ENCODE results near the gene LCN6.
A peak's percentile ranks its signal among the peaks of the same experiment; 100 is the strongest.
"Not testable (repeated sequence)": the region's sequence is repeated elsewhere in the genome, so short reads cannot be mapped to it uniquely, and the experiment has no call there.

Gene LCN6

DNA sequence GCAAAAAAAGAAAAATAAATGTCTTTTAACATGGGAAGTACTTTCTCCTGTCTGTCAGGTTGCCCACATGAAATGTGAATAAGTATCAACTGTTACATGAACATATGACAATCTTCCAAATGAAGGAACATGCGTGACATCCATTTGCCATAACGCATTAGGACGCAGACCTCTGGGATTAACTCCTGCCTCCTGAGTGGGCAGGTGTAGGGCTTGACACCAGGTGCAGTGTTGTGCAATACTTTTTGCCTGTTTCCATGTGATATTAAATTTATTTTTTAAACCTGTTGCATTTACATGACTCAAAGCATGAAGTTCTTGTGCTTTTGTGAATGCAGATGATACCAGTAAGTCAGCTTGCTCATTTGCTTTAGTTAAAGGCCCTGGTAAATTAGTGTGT is 34.1 kb upstream of the LCN6 start:
- DNase-seq (ENCODE audit: low spot score) = no peak

DNA sequence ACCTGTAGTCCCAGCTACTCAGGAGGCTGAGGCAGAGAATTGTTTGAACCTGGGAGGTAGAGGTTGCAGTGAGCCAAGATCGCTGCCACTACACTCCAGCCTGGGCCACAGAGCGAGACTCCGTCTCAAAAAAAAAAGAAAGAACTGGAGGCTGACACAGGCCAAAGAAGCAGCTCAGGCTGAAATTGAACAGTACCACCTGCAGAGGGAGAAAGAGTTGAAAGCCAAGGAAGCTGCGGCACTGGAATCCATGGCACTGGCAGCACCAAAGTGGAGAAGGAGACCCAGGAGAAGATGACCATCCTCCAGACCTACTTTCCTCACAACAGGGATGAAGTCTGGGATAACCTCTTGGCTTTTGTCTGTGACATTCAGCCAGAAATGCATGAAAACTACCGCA is 31.5 kb upstream of the LCN6 start:
- no peak for DNase-seq (ENCODE audit: low spot score)

- DNase-seq (ENCODE audit: low spot score) = no peak
Measured at GRCh38 chr9:136777359-136777758, 29.0 kb upstream of the LCN6 start.

GRCh38 chr9:136776947-136777346 is 28.6 kb upstream of the LCN6 start:
- DNase-seq (ENCODE audit: low spot score) = no peak

- no peak for DNase-seq (ENCODE audit: low spot score)
Measured at GRCh38 chr9:136775191-136775590, 26.9 kb upstream of the LCN6 start.

GRCh38 chr9:136774416-136775045 is 26.2 kb upstream of the LCN6 start:
- DNase-seq (ENCODE audit: low spot score) = no peak

GRCh38 chr9:136773386-136774044 is 25.2 kb upstream of the LCN6 start:
- DNase-seq (ENCODE audit: low spot score) = no peak

DNA sequence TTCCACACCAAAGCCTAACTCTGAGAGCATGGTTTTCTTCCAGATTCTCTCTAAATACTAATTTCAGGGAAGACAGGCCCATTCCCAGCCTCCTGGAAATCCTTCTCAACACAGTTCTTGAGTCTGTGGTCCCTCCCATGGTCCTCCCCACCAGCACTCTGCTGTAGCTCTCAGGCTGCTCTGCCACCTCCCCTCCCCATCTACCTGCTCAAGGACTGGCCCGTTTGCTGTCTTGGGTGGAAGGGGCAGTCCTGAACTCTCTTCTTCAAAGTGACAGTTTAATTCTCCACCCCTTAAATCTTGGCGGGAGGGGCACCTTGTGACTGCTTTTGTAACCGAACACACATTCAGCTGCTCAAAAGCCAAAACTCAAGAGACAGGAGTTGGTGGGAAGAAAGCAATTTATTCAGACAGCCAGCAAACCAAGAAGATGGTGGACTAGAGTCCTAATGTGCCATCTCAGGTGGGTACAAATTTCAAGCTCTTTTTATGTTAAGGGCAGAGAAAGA is 23.6 kb upstream of the LCN6 start:
- DNase-seq (ENCODE audit: low spot score) = no peak

GRCh38 chr9:136769710-136770191 is 21.4 kb upstream of the LCN6 start:
- peak; percentile 87 for DNase-seq (ENCODE audit: low spot score)

- DNase-seq (ENCODE audit: low spot score) = not testable (repeated sequence)
Measured at GRCh38 chr9:136766410-136767120, 18.2 kb upstream of the LCN6 start.

- DNase-seq (ENCODE audit: low spot score) = not testable (repeated sequence)
Measured at GRCh38 chr9:136765745-136766409, 17.6 kb upstream of the LCN6 start.

DNA sequence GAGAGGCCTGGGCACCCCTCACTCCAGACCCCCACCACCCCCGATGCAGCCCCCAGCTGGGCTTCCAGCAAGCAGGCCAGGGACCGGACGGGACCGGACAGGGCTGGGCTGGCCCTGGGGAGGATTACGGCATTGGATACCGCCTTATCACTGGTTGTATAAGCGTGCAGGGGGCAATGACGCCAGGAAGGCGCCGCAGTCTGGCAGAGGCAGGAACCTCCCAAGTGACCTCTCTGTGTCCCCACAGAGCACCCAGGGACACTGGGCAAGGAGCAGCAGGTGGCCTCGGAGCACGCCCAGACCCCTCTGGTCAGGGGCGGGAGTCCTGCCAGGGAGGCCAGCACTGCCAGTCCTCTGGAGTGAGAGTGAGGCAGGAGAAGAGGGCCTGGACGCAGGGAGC is 16.7 kb upstream of the LCN6 start:
- DNase-seq (ENCODE audit: low spot score) = no peak

DNA sequence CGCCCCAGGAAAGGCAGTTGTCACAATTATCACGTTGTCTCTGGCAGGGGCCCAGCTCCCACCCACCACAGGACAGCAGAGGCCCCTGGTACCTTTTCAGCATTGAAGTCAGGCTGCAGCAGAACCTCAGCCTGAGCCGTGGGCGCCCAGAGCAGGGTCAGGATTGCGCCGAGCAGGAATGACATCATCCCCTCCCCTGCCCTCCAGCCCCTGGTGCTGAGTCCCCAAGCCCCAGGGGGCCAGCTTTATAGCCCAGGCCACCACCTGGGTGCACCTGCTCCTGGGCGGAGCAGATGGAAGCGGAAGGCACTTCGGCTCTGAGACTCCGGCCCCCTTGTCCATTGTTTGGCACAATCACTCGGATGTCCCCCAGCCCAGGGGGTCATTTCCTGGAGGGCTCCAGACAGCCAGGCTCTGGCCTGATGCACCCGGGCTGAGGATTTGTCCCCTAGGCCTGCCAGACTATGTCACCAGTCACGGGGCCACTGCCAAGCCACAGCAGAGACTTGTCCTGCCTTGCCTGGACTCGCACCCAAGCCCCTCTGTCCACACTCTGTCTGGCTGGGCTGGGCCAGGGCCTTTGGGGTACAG is 16.1 kb upstream of the LCN6 start, which contains the start of gene LCN15:
Gene LCN15, minus strand, starts transcription at position 218 of the 591 bp plus-strand sequence. Its CDS starts 30 bp downstream, at position 188.
- no peak for DNase-seq (ENCODE audit: low spot score)

DNA sequence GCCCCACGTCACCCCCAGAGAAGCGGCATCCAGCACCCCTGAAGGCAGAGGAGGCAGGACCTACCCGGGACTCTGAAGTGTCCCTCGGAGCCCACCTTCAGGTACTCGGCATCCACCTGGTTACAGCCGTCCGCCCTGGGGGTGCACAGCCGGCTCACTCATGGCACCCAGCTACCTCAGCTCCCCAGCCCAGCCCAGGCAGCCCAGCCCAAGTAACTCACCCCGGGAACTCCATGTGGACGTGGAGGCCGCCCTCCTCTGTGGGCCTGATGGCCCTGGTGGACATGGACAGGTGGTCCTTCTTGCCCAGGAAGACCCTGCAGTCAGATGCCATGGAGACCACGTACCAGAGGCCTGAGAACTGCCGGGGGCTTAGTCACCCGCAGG is 15.3 kb upstream of the LCN6 start:
- no peak for DNase-seq (ENCODE audit: low spot score)

DNA sequence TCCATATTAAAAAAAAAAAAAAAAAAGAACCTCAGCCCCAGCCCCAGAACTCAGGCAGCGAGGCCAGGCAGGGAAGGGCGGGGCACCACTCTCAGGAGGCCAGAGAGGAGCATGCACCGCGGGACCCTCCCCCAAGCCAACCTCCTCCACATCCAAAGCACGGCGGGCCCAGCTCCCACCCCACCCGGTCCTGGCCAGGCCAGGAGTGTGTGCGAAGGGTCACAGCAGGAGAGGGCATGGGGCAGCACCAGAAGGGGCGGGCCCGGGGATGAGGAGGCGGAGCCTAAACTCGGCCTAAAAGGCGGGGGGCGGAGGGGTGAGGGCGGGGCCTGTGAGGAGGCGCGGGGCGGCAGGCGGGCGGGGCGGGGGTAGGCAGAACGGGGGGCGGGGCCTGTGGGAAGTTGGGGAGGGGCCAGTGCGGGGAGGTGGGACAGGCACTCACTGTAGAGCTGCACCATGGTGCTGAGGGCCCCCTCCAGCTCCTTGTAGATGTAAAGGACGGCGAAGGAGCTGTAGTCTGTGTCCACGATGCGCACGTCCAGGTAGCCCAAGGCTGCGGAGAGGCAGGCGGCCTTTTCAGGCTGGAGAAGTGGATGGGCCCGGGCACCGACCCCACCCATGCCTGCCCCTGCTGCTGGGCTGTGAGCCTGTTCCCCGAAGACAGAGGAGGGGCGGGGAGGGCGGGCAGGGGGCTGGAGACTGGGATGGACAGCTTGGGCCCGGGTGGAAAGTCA is 14.8 kb upstream of the LCN6 start:
- DNase-seq (ENCODE audit: low spot score) = peak; percentile 93

GRCh38 chr9:136762221-136762691 is 13.9 kb upstream of the LCN6 start:
- DNase-seq (ENCODE audit: low spot score) = no peak

DNA sequence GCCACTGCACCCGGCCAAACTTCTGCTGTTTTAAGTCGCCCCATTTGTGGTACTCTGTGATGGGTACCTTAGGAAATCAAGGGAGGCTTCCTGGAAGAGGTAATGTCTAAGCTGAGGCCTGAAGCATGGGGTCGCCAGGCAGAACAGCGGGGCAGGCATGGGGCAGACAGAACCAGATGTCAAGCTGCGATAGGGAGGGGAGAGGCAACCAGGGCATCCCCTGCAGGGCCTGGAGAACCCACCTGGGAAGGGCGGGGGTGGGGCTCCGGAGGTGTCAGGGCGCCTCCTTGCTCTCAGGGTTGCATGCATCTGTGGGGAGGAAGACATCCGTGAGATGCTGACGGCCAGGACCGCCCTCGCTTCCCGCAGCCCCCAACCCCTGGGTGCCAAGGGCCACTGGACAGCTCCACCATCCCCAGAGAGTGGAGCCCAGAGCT is 13.2 kb upstream of the LCN6 start:
- DNase-seq (ENCODE audit: low spot score) = no peak

- peak; percentile 79 for DNase-seq (ENCODE audit: low spot score)
Measured at GRCh38 chr9:136760834-136761544, 12.7 kb upstream of the LCN6 start.

DNA sequence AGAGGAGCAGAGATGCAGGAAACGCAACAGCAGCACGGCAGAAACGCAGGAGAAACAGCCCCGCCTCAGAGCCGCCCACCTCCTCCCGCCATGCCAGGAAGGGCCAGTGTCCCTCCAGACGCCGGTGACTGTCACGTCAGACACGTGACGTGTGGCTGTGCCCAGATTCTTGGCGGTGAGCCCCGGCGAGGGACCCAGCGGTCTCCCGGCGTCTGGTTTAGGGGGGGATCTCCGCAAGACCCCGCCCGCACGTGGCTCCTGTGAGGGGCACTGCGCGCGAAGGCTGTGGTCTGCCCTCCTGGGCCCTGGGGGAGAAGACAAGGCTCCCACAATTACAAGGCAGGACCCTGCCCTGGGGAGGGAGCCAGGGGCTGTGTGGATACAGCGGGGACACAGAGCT is 12.1 kb upstream of the LCN6 start:
- DNase-seq (ENCODE audit: low spot score) = no peak

Measured in ecto neural progenitor cell (in vitro differentiated cells).